NCI-H748 treated with DMSO at 0.1 percent for 48 hours (cell line): ENCODE measurements around the gene FKBP7.
"Not testable (repeated sequence)": the region's sequence is repeated elsewhere in the genome, so short reads cannot be mapped to it uniquely, and the experiment has no call there.

ENCODE experiments used
- DNase-seq: peaks from one replicate; lab custom pipeline; 2025; lab: John Stamatoyannopoulos, UW

FKBP7 gene

GRCh38 chr2:178478439-178479274 is at the start of gene FKBP7:
Gene FKBP7, minus strand, starts transcription at chr2:178478600. Its CDS starts 101 bp downstream, at chr2:178478499.
- peak; percentile 75 for DNase-seq

DNA sequence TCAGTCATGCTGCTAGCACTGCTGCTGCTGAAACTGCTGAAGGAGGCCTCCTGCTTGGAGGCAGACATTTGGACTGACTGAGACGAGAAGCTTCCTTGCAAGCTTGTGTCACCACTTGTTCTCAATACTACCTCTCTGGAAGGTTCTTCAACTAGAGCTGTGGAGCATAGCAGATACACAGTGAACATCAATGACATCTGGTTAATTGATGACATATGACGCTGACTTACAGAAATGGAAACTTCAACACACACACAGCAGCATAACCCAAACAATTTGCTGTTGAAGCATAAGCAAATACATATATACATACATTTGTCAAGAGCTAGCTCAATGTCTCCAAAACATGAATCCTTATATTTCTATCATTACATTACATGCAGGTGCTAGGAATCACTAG is 49.2 kb upstream of the FKBP7 start:
- no peak for DNase-seq

GRCh38 chr2:178526256-178526655 is 47.9 kb upstream of the FKBP7 start:
- DNase-seq = no peak

DNA sequence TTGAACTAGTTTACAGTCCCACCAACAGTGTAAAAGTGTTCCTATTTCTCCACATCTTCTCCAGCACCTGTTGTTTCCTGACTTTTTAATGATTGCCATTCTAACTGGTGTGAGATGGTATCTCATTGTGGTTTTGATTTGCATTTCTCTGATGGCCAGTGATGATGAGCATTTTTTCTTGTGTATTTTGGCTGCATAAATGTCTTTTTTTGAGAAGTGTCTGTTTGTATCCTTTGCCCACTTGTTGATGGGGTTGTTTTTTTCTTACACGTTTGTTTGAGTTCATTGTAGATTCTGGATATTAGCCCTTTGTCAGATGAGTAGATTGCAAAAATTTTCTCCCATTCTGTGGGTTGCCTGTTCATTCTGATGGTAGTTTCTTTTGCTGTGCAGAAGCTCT is 47.1 kb upstream of the FKBP7 start:
- not testable (repeated sequence) for DNase-seq

GRCh38 chr2:178525010-178525409 is 46.6 kb upstream of the FKBP7 start:
- DNase-seq = not testable (repeated sequence)

GRCh38 chr2:178523596-178524134 is 45.3 kb upstream of the FKBP7 start:
- no peak for DNase-seq

DNA sequence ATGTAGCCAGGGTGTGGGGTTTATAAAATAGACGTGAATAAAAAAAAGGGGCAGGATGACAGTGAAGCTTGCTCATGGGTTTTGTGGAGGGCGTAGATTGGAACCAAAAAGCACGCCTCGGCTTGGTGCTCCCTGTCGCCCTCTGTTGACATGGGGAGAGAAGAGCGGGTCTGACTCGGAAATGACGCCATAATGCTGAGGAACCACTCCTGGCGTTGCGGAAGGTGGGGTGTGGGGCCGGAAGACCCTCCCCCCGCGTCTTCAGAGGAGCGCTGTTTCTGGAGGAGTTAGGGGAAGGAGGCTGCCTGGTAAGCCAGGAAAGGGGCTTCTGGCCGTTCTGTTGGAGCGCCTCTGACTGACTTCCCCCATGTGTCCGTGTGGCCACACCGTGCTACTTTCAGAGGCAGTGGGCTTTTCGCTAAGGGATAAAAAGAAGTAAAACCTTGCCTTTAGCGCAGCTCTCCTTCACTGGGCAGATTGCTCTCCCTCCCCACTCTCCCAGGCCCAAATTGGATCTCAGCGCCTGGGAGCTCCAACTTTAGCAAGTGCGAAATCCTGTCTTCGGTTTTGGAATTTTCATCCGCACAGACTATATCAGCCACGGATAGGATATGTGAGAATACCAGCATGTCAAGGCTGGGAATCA is 44.7 kb upstream of the FKBP7 start:
- DNase-seq = peak; percentile 91

- no peak for DNase-seq
Measured at GRCh38 chr2:178521304-178522150, 43.1 kb upstream of the FKBP7 start.

GRCh38 chr2:178517496-178517895 is 39.1 kb upstream of the FKBP7 start:
- DNase-seq = no peak

DNA sequence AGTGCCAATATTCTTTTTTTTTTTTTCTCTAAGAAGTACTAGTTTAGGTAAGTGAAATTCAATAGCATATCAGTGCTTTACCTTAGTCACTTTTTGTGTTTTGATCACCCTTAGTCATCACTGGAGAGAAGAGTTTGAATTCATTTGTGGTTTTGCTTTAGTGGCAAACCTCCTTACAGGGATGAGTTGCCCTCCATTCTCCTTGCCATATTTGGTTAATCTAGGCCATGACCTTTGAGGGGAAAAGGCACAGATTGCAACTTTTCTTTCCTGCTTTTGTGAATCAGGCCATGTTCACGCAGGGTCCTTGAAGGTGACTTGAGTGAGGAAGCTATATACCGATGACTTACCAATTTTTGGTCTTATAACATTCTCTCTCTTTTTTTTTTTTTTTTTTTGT is 36.3 kb upstream of the FKBP7 start:
- DNase-seq = no peak

DNA sequence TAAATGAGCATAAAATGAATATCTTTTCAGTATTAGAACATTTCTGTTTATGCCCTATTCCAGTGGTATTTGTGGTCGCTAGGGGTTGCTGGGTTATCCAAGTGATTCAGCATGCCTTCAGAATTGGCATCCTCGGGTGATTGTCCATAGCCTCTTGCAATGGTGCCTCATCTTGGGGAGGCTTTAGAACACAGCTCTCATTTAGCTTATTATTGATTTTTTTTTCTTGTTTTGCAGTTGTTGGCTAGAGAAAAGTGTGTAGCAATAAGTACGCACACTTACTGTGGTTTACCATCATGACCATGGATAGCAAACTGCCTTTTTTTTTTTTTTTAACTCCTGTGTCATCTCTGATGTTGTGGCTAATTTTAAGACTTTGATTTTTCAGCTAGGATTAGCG is 35.5 kb upstream of the FKBP7 start:
- DNase-seq = no peak

GRCh38 chr2:178512484-178512883 is 34.1 kb upstream of the FKBP7 start:
- no peak for DNase-seq

DNA sequence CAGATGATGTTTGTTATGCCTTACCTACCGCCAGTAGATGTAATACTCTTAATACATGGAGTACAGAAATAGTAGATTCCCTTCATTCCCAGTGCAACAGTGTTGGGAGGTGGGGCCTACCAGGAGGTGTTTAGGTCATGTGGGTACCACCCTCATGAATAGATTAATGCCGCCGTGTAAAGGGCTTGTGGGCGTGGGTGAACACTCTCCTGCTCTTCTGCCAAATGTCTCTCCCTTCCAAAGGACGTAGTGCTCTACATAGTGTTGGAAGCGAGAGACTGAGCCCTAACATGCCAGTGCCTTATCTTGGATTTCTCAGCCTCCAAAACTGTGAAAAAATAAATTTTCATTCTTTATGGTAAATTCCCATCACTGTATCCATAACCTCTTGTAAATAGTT is 32.0 kb upstream of the FKBP7 start:
- no peak for DNase-seq

DNA sequence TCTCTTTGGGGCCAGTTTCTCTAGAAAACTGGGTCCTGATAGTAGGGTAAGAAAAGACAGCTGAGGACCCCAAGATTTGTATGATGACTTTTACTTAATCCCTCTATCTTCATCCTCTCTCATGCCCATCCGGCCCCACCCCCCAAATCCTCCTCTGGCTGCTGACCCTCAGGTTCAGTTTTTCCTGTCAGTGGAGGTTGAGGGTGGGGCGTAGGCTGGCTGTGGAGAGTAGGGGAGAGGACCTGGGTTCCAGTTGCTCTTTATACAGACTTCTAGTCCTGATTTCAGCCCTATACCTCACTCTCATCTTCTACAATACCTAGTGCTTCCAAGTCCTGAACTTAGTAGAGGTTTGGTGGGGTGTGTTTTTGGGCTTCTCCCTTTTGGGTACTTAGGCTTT is 30.2 kb upstream of the FKBP7 start:
- no peak for DNase-seq

DNA sequence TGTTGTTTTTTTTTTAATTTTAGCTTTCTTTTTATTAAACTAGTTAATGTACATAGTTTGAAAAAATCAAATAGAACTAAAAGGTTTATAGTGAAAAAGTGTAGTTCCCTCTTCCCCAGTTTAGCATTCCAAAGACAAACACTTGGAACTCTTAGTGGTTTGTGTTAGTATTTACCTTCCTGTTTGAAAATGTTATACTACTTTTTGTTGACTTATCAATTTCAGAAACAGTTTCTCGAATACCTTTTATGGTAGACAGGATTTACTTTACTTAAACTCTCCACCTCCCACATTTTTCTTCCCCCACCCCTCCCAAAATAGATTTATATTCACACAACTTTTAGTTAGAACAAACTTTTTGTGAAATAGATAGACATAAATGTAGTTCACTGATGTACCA is 28.5 kb upstream of the FKBP7 start:
- DNase-seq = no peak

- DNase-seq = no peak
Measured at GRCh38 chr2:178506524-178506923, 28.1 kb upstream of the FKBP7 start.

DNA sequence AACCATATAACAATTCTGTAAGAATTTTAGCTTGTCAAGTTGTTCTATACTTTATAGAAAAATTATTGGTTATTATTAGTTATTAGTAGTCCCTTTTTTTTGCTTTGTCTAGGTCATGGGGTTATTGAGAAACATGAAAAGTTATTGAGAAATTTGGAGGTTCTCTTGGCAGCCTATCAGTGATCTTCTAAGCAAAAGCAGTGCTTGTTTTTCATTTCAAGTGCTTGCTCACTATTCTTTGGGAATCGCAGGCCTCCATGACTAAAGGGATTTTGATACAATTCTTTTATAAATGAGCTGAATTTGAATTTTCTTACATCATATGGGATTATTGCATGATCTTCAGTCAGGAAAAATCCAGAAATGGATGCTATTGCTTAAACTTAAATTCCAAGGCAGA is 27.7 kb upstream of the FKBP7 start:
- no peak for DNase-seq

DNA sequence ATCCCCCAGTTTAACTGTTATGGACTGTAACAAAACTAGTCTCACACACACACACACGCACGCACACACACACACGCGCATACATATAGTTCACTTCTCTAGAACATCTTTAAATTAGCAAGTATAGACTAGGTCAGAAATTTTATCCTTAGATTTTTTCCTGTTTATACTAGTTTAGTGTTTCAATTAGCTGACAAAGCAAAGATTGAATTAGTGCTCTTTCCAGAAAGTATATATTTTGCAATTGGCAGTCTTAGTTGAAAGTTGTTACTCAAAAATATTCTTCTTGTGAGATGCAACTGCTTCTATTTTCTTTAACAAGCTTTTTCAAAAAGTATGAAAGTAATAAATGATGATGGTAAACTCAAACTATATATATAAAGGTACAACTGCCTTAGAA is 24.4 kb upstream of the FKBP7 start:
- no peak for DNase-seq

- DNase-seq = no peak
Measured at GRCh38 chr2:178499640-178500039, 21.2 kb upstream of the FKBP7 start.

GRCh38 chr2:178498137-178498536 is 19.7 kb upstream of the FKBP7 start:
- DNase-seq = no peak

- no peak for DNase-seq
Measured at GRCh38 chr2:178496049-178496448, 17.6 kb upstream of the FKBP7 start.

DNA sequence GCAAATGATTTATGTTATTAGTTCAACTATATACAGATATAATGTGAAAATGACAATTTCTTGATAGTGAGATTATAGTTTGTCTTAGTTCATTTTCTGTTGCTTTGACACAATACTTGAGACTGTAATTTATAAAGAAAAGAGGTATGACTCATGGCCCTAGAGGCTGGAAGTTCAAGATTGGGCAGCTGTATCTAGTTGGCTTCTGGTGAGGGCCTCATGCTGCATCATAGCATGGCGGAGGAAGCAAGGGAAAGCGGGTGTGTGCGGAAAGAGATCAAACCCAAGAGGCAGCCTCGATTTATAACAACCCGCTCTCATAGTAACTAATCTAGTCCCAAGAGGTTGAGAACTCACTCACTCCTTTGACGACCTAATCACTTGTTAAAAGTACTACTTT is 13.2 kb upstream of the FKBP7 start:
- no peak for DNase-seq
